ENCODE data around the gene ELAVL4. TPM values are rescaled to one million over a fixed set of nuclear protein-coding genes. Genes with fewer than 3 reads are reported as not detected.

The ELAVL4 gene
- total and polyA plus RNA-seq, 12 donors = 0.18 to 17.7 (median 4.3) TPM; not detected in 2

DNA sequence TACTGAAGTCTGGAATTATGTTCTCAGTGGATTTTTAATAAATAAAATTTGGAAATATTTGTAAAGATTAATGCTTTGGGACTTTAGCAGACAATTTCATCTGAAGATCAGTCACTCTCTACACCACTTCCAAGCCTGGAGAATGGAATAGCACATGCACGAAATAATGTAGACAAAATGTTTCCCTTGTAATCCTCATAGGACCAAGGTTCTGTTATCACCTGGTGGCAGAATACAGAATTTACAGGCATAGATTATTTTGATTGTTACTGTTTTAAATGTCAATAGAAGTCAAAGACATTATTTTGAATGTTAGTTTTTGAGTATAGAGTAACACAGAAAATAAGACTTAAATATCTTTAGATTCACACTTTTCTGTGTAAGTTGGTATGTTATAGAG, 9.1 kb upstream of the ELAVL4 start:
- WGBS, 4 donors = 65 to 77% (median 74%) methylated on average over 1 of the region's 1 CpG
- H3K27ac ChIP-seq = no peak overlapping the region
- H3K27me3 ChIP-seq = no peaks in the 10 kb centered on the region
- intact Hi-C loops (cut with DNase I) = no loop called here
- H3K4me1 ChIP-seq (replicated peaks in 1 of 2) = no peaks in the 10 kb centered on the region
- H3K36me3 ChIP-seq (replicated peaks in 1 of 2) = no peaks in the 10 kb centered on the region
- H3K9me3 ChIP-seq (replicated peaks in 1 of 3) = no peaks in the 10 kb centered on the region
- H3K4me3 ChIP-seq = no peak overlapping the region
- no peak for DNase-seq
- TF ChIP-seq, protein P1, sequence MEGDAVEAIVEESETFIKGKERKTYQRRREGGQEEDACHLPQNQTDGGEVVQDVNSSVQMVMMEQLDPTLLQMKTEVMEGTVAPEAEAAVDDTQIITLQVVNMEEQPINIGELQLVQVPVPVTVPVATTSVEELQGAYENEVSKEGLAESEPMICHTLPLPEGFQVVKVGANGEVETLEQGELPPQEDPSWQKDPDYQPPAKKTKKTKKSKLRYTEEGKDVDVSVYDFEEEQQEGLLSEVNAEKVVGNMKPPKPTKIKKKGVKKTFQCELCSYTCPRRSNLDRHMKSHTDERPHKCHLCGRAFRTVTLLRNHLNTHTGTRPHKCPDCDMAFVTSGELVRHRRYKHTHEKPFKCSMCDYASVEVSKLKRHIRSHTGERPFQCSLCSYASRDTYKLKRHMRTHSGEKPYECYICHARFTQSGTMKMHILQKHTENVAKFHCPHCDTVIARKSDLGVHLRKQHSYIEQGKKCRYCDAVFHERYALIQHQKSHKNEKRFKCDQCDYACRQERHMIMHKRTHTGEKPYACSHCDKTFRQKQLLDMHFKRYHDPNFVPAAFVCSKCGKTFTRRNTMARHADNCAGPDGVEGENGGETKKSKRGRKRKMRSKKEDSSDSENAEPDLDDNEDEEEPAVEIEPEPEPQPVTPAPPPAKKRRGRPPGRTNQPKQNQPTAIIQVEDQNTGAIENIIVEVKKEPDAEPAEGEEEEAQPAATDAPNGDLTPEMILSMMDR (IDR thresholded peaks at IDR 0.05) = no peak
- TF ChIP-seq POLR2A (IDR thresholded peaks at IDR 0.05) = no peak

DNA sequence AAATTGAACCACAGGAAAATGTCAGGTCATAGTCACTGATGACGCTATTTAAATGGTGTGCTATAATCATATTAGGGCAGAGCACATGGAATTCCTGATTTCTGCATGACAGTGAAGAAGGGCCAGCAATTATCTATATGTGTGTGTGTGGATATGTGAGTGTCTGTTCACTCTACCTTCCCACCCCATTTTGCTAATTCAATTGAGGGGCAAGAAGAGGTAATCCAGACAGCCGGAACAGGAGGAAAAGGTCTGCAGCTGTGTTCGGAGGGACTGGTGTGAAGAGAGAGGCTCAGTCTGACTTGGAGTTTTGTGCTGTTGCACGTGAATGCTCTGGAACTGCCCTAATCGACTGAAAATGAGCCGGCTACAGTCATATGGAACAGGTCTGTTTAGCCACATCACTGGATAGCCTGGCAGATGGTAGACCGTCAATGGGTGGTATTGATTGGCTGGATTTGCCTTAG, 5.1 kb upstream of the ELAVL4 start:
- no peak for DNase-seq
- H3K9me3 ChIP-seq (replicated peaks in 1 of 3) = no peaks in the 10 kb centered on the region
- peaks cover 4% of the 10 kb centered on the region for H3K27me3 ChIP-seq
- no peaks in the 10 kb centered on the region for H3K4me1 ChIP-seq (replicated peaks in 1 of 2)
- no peak overlapping the region for H3K27ac ChIP-seq
- H3K36me3 ChIP-seq (replicated peaks in 1 of 2) = no peaks in the 10 kb centered on the region
- TF ChIP-seq, protein P1 (IDR thresholded peaks at IDR 0.05) = no peak
- TF ChIP-seq POLR2A (IDR thresholded peaks at IDR 0.05) = no peak
- intact Hi-C loops (cut with DNase I) = no loop called here
- H3K4me3 ChIP-seq = no peak overlapping the region
- 51 to 72% (median 60%) methylated on average over 7 of the region's 7 CpGs for WGBS, 4 donors

DNA sequence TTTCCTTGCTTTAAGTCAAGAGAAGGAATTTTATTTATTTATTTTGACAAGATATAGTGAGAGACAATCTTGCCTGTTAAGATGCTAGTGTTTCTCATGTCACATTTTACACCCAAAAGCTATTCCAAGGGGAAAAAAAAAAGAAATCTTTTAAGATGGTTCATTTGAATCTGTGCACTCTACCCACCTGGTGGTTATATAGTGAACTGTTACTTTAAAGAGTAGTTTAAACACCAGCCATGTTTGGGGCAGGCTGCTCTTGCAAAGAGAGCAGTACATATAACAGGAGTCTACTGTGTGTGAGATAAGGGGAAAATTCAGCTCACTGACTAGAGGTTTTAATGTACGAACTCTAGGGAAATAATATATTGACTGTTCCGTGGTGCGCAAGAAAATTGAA, 3.3 kb upstream of the ELAVL4 start:
- intact Hi-C loops (cut with DNase I) = no loop called here
- H3K27me3 ChIP-seq = peaks cover 9% of the 10 kb centered on the region
- H3K9me3 ChIP-seq (replicated peaks in 1 of 3) = no peaks in the 10 kb centered on the region
- TF ChIP-seq, protein P1 (IDR thresholded peaks at IDR 0.05) = peak in 1 of 6 experiments; percentile 17
- TF ChIP-seq POLR2A (IDR thresholded peaks at IDR 0.05) = no peak
- 67 to 81% (median 70%) methylated on average over 3 of the region's 3 CpGs for WGBS, 4 donors
- no peaks in the 10 kb centered on the region for H3K36me3 ChIP-seq (replicated peaks in 1 of 2)
- DNase-seq = no peak
- H3K4me3 ChIP-seq = no peak overlapping the region
- peak overlapping the region in 1 of 5 donors; percentile 17 for H3K27ac ChIP-seq
- no peaks in the 10 kb centered on the region for H3K4me1 ChIP-seq (replicated peaks in 1 of 2)

DNA sequence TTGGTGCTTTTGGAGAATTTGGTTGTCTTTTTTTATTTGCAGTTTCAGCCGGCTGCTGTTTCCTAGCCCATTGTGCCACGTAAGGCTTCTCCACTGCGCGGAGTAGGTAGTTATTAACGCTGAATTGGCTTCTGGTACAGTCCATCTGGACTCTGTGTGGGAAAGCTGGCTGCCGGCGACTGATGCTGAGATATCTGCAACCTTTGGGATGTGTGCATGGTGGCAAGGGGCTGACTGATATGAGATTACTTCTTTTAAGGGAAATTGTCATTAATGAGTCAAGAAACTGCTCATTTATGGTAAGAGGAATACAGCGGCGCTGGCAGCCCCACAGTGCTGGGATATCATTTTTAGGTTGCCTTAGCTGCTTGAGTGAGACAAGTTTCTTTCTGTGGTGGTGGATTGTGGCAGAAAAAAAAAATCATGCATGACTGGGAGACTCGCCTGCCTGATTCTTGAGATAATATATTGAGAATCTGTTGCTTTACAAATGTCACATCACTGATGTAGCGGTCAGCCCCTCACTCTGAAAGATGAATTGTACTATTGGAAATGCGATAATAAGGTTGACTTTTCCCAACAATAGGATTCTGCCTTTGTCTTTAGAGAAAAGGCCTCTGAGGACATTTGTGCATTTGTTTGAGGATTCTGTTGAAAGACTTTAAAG, 2.5 kb upstream of the ELAVL4 start:
- Histone ChIP-seq H3K4me3 (no peak overlapping the region), H3K27me3 (peaks cover 9% of the 10 kb centered on the region), H3K4me1 (replicated peaks in 1 of 2) (no peaks in the 10 kb centered on the region), H3K27ac (peak overlapping the region in 1 of 5 donors; percentile 17), H3K9me3 (replicated peaks in 1 of 3) (no peaks in the 10 kb centered on the region), H3K36me3 (replicated peaks in 1 of 2) (no peaks in the 10 kb centered on the region)
- no peak for TF ChIP-seq POLR2A (IDR thresholded peaks at IDR 0.05)
- TF ChIP-seq, protein P1 (IDR thresholded peaks at IDR 0.05) = no peak
- peak in 1 of 7 donors; percentile 66 for DNase-seq
- intact Hi-C loops (cut with DNase I) = no loop called here
- 73 to 77% (median 75%) methylated on average over 12 of the region's 12 CpGs for WGBS, 4 donors

Data from adrenal gland (tissue), 12 donors.